HepG2 (cell line): ENCODE results near the gene COL9A3. TPM values are rescaled to one million over a fixed set of nuclear protein-coding genes. Genes with fewer than 3 reads are reported as not detected.

ENCODE experiments used
- DRAP1 ChIP-seq: IDR thresholded peaks from 2 replicates; pipeline ENCODE4 v1.6.1; 2016; ENCODE audit warnings: missing genetic modification reagents, missing compliant biosample characterization
- E2F1 ChIP-seq: sonication (generic); formaldehyde crosslinking; IDR thresholded peaks from 2 replicates; pipeline ENCODE4 v1.5.0; 2020; ENCODE audit warnings: missing genetic modification reagents
- FOSL1 ChIP-seq: sonication (generic); formaldehyde crosslinking; IDR thresholded peaks from 2 replicates; pipeline ENCODE4 v1.9.0; 2021; ENCODE audit warnings: missing genetic modification reagents, borderline replicate concordance
- GFI1 ChIP-seq: sonication (generic); formaldehyde crosslinking; IDR thresholded peaks from 2 replicates; pipeline ENCODE4 v1.5.0; 2020; ENCODE audit warnings: missing genetic modification reagents, mild to moderate bottlenecking, borderline replicate concordance
- HDAC2 ChIP-seq: sonication (generic); formaldehyde crosslinking; IDR thresholded peaks from 2 replicates; pipeline ENCODE4 v1.4.0; 2020; ENCODE audit warnings: missing genetic modification reagents
- MXD1 ChIP-seq: sonication (generic); formaldehyde crosslinking; IDR thresholded peaks from 2 replicates; pipeline ENCODE4 v1.4.0; 2020; ENCODE audit warnings: mild to moderate bottlenecking, missing genetic modification reagents
- NFAT5 ChIP-seq: sonication (generic); formaldehyde crosslinking; IDR thresholded peaks from 2 replicates; pipeline ENCODE4 v1.4.0; 2020; ENCODE audit warnings: missing genetic modification reagents
- NR2F1 ChIP-seq, 2 experiments: fragments of 450-650 bp in 1 of 2; formaldehyde crosslinking in 1 of 2; IDR thresholded peaks; 2 replicates each; pipeline versions ENCODE4 v1.5.0 to v1.6.1; 2016 to 2020; ENCODE audit warnings: mild to moderate bottlenecking in 1 of 2, missing compliant biosample characterization in 1 of 2, missing genetic modification reagents in 1 of 2, moderate library complexity in 1 of 2
- PATZ1 ChIP-seq: sonication (generic); formaldehyde crosslinking; IDR thresholded peaks from 2 replicates; pipeline ENCODE4 v1.4.0; 2020; ENCODE audit warnings: missing genetic modification reagents
- PRDM15 ChIP-seq: sonication (generic); formaldehyde crosslinking; IDR thresholded peaks from 2 replicates; pipeline ENCODE4 v1.4.0; 2020; ENCODE audit warnings: missing genetic modification reagents
- RBFOX2 ChIP-seq: fragments of 200-400 bp; formaldehyde crosslinking; IDR thresholded peaks from 2 replicates; pipeline ENCODE4 v1.6.1; 2017; ENCODE audit warnings: low read depth, mild to moderate bottlenecking, low read length
- RXRA ChIP-seq: sonication (generic); formaldehyde crosslinking; IDR thresholded peaks from 2 replicates; pipeline ENCODE4 v1.5.1; 2020; ENCODE audit warnings: missing genetic modification reagents
- ZNF543 ChIP-seq: sonication (generic); formaldehyde crosslinking; IDR thresholded peaks from 2 replicates; pipeline ENCODE4 v1.4.0; 2020; ENCODE audit warnings: mild to moderate bottlenecking, missing genetic modification reagents
- ZNF772 ChIP-seq: sonication (generic); formaldehyde crosslinking; IDR thresholded peaks from 2 replicates; pipeline ENCODE4 v1.5.0; 2020; ENCODE audit warnings: mild to moderate bottlenecking, missing genetic modification reagents
- ZNF790 ChIP-seq: sonication (generic); formaldehyde crosslinking; IDR thresholded peaks from 2 replicates; pipeline ENCODE4 v1.8.0; 2022; ENCODE audit warnings: missing genetic modification reagents, mild to moderate bottlenecking, borderline replicate concordance
- polyA plus RNA-seq, 8 experiments: library from polyadenylated mRNA; depleted of rRNA in 3 of 8; stranded (reverse) in 7 of 8; unstranded in 1 of 8; fragments of >200 nt; fragmentation: Illumina TruSeq in 4 of 8; extraction: Trizol in 4 of 8; gene quantifications; 2 replicates each; pipeline versions ENCODE4 v1.2.1 to v1.2.3, GENCODE V29; 2011 to 2016; ENCODE audit warnings: low read depth in 4 of 8, missing spikeins in 1 of 8, mixed read lengths in 1 of 8; ENCODE audit not compliant: insufficient read depth in 1 of 8
- total RNA-seq, 5 experiments: library from RNA; depleted of rRNA; stranded (reverse); fragments of >200 nt; fragmentation: Illumina TruSeq; extraction: Trizol; gene quantifications; 2 replicates each; pipeline ENCODE4 v1.2.3, GENCODE V29; 2016; ENCODE audit warnings: low read depth in 1 of 5

The COL9A3 gene
- total and polyA plus RNA-seq, 2 of the 13 experiments (the other 11 are each of a cell fraction or from before 2014, with no cell fraction given): 155 to 204 TPM

DNA sequence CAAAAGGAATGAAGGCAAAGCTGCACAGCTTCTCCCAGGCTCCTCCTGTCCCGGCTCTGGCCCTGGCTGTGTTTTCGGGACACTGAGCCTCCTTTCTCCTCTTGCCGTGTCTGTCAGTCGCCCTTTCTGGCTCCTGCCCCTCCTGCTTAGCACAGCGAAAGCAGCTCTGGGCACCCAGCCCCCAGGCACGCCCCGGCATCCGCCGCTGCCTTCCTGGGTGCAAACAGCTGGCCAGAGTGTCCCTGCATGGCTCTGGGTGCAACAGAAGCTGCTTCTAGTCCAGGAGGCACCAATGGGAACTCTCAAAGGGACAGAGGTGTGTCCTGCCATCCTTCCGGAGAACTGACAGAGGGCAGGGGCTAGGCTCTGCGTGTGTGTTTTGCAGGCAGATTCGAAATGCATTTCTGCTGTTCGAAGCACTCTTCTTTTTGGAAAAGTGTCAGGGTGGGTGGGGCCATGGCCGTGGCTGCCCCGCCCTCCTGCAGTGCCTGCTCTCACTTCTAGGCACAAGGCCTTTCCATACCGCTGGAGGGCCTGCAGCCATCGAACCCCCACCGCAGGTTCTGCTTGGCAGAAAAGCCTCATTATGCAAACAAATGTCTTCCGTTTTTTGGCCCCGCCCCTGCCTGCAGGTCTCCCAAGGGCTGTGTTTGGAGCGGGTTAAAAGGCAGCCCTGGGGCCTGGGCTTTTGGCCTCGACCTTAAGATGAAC, 15.5 kb downstream of the COL9A3 start (continued):
- TF ChIP-seq PRDM15 (CRISPR knock-in tag): no peak
- peak; percentile 31; the same call in 1 of the 2 replicates for TF ChIP-seq PATZ1 (CRISPR knock-in tag)
- TF ChIP-seq GFI1 (CRISPR knock-in tag): 0 out of 2 replicates have a peak, but pooled peaks have one; percentile 28
- TF ChIP-seq DRAP1 (CRISPR knock-in tag): no peak; the same call in 1 of the 2 replicates
- TF ChIP-seq FOSL1 (CRISPR knock-in tag): no peak
- peak; percentile 58; the same call in 1 of the 2 replicates for TF ChIP-seq RBFOX2
- TF ChIP-seq NFAT5 (CRISPR knock-in tag): peak; percentile 18; the same call in 1 of the 2 replicates
- no peak for TF ChIP-seq E2F1 (CRISPR knock-in tag)
- 0 out of 2 replicates have a peak, but pooled peaks have one; percentile 37 for TF ChIP-seq ZNF790 (CRISPR knock-in tag)
- no peak for TF ChIP-seq NR2F1 (CRISPR knock-in tag; IDR thresholded peaks at IDR 0.05)
- no peak for TF ChIP-seq MXD1 (CRISPR knock-in tag)
- 0 out of 2 replicates have a peak, but pooled peaks have one; percentile 15 for TF ChIP-seq HDAC2
- no peak for TF ChIP-seq ZNF772 (CRISPR knock-in tag)
- TF ChIP-seq RXRA: 0 out of 2 replicates have a peak, but pooled peaks have one; percentile 7
- no peak for TF ChIP-seq ZNF543 (CRISPR knock-in tag)
